Activated T-helper 1 cell treated with Interleukin-2 at 50 U/mL for 16 hours (primary cell): ENCODE results near the gene SLC24A5.

ENCODE experiments used
- DNase-seq: peaks from one replicate; pipeline ENCODE4 v3.0.0-alpha.2; 2020; ENCODE audit warnings: low read depth

SLC24A5 gene

GRCh38 chr15:48112242-48112641 is 8.5 kb upstream of the SLC24A5 start:
- DNase-seq: no peak

- DNase-seq: no peak
Measured at GRCh38 chr15:48119277-48119676, 1.5 kb upstream of the SLC24A5 start.

GRCh38 chr15:48121849-48122248 is 1.1 kb downstream of the SLC24A5 start:
- no peak for DNase-seq

- no peak for DNase-seq
Measured at GRCh38 chr15:48126667-48127355, 6.0 kb downstream of the SLC24A5 start.

GRCh38 chr15:48131324-48131723 is 10.5 kb downstream of the SLC24A5 start:
- no peak for DNase-seq

- no peak for DNase-seq
Measured at GRCh38 chr15:48132874-48133273, 12.1 kb downstream of the SLC24A5 start.

- no peak for DNase-seq
Measured at GRCh38 chr15:48143856-48144255, 23.1 kb downstream of the SLC24A5 start.

- DNase-seq: no peak
Measured at GRCh38 chr15:48144889-48145288, 24.1 kb downstream of the SLC24A5 start.

- DNase-seq: no peak
Measured at GRCh38 chr15:48145923-48146322, 25.1 kb downstream of the SLC24A5 start.

GRCh38 chr15:48147358-48147757 is 26.6 kb downstream of the SLC24A5 start:
- DNase-seq: no peak

GRCh38 chr15:48149858-48150257 is 29.1 kb downstream of the SLC24A5 start:
- DNase-seq: no peak

- DNase-seq: no peak
Measured at GRCh38 chr15:48153526-48153925, 32.7 kb downstream of the SLC24A5 start.

GRCh38 chr15:48168616-48169015 is 47.8 kb downstream of the SLC24A5 start:
- DNase-seq: no peak

- no peak for DNase-seq
Measured at GRCh38 chr15:48170981-48171380, 50.2 kb downstream of the SLC24A5 start.

GRCh38 chr15:48175126-48175525 is 54.3 kb downstream of the SLC24A5 start:
- DNase-seq: no peak

- no peak for DNase-seq
Measured at GRCh38 chr15:48176112-48176511, 55.3 kb downstream of the SLC24A5 start.

GRCh38 chr15:48176957-48177356 is 56.2 kb downstream of the SLC24A5 start:
- no peak for DNase-seq

GRCh38 chr15:48177383-48177765 is 56.6 kb downstream of the SLC24A5 start:
- DNase-seq: no peak

- peak; percentile 29 for DNase-seq
Measured at GRCh38 chr15:48177766-48178647, 57.2 kb downstream of the SLC24A5 start, which contains the start of gene MYEF2. MYEF2 (minus strand) TSS chr15:48178295; CDS start chr15:48178237, 58 bp downstream.

- no peak for DNase-seq
Measured at GRCh38 chr15:48178648-48178931, 57.8 kb downstream of the SLC24A5 start.

GRCh38 chr15:48182749-48183148 is 62.0 kb downstream of the SLC24A5 start:
- DNase-seq: no peak

- DNase-seq: no peak
Measured at GRCh38 chr15:48185529-48185928, 64.7 kb downstream of the SLC24A5 start.

- DNase-seq: no peak
Measured at GRCh38 chr15:48186271-48186670, 65.5 kb downstream of the SLC24A5 start.
